Thyroid gland (tissue), 4 donors: ENCODE results near the gene ANKRD6.

ENCODE experiments used
- CTCF ChIP-seq, 6 experiments: fragments of 200-600 bp in 3 of 6; fragments of 450-650 bp in 3 of 6; sonication (generic) in 3 of 6; IDR thresholded peaks; one replicate each; pipeline ENCODE4 v1.5.1; 2016 to 2019; ENCODE audit warnings: antibody characterized with exemption in 6 of 6, mild to moderate bottlenecking in 2 of 6, inconsistent platforms in 1 of 6, moderate library complexity in 1 of 6
- POLR2A ChIP-seq, 2 donors: fragments of 450-650 bp; IDR thresholded peaks; one replicate each; pipeline ENCODE4 v1.6.1; 2017; ENCODE audit warnings: antibody characterized with exemption in 2 of 2, mild to moderate bottlenecking in 2 of 2, moderate library complexity in 1 of 2

- TF ChIP-seq CTCF (IDR thresholded peaks at IDR 0.05) (no peak), POLR2A (IDR thresholded peaks at IDR 0.05) (no peak)
Measured at GRCh38 chr6:89440200-89440599, 7.2 kb downstream of the ANKRD6 start.
